ENCODE results near the gene AP3D1.
A peak's percentile ranks its signal among the peaks of the same experiment; 100 is the strongest.

The AP3D1 gene

DNA sequence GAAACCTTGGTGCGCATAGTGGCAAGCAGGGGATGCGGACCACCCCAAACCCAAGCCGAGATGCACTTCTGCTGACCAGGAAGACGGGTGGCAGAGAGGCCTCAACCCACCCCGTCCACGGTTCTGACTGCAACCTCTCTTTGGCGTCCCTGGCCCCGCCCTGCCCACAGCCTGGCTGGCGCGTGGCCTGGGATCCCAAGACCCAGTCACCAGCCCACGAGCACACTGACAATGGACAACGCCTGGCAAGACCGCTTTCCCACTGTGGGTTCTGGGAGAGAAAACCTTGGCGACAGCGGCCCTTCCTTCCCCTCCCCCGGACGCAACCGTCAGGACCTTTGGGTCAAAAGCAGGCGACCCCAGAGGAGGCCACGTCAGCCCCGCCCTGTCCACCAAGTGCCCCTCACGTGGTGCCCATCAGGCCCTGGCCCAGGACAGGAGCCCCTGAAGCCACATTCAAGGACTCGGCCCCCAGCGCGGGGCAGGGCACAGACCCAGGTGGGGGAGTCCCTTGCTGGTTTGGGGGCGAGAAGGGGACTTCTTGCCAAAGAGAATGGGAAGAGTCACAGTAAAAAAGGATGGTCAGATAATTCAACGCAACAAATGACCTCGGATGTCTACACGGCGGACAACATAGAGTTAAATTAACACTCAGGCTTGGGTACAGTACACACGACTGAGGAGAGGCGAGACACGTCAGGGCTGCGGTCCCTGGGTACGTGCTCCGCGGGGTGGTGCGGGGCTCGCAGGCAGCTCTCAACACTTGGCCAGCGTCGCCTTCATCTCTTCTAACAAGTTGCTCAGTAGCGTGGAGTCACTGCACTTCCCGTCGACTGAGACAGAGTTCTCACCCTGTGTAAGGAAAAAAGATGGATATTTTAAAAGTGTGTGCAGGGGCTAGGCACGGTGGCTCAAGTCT lies 49.7 kb downstream of the AP3D1 start:
- TF ChIP-seq, protein P1, sequence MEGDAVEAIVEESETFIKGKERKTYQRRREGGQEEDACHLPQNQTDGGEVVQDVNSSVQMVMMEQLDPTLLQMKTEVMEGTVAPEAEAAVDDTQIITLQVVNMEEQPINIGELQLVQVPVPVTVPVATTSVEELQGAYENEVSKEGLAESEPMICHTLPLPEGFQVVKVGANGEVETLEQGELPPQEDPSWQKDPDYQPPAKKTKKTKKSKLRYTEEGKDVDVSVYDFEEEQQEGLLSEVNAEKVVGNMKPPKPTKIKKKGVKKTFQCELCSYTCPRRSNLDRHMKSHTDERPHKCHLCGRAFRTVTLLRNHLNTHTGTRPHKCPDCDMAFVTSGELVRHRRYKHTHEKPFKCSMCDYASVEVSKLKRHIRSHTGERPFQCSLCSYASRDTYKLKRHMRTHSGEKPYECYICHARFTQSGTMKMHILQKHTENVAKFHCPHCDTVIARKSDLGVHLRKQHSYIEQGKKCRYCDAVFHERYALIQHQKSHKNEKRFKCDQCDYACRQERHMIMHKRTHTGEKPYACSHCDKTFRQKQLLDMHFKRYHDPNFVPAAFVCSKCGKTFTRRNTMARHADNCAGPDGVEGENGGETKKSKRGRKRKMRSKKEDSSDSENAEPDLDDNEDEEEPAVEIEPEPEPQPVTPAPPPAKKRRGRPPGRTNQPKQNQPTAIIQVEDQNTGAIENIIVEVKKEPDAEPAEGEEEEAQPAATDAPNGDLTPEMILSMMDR (IDR thresholded peaks at IDR 0.05; ENCODE audit: borderline replicate concordance, control extremely low read depth, extremely low read depth, insufficient read depth, missing control alignments) = no peak
- no peak for DNase-seq (ENCODE audit: low spot score)
- in situ Hi-C loops (cut with MboI; ENCODE audit: low sequenced_read_pairs, unreplicated experiment) = no loop called here

DNA sequence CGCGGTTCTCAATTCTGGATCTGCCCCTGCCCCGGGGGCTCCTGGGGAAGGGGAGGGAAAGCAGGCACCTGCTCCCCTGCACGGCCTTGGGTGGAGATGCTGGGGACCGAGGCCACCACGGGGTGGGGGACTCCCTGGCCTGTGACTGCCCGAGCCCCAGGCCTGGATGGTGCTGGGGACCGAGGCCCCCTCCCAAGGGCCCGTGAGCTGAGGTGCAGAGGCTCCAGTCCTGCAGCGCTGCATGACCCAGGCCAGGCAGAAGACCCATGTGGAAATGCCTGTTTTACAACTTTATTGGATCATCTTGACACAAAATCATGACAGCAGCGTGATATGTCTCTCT lies 50.7 kb downstream of the AP3D1 start:
- TF ChIP-seq, protein P1 (IDR thresholded peaks at IDR 0.05; ENCODE audit: borderline replicate concordance, control extremely low read depth, extremely low read depth, insufficient read depth, missing control alignments) = no peak
- no peak for DNase-seq (ENCODE audit: low spot score)
- in situ Hi-C loops (cut with MboI; ENCODE audit: low sequenced_read_pairs, unreplicated experiment) = no loop called here

DNA sequence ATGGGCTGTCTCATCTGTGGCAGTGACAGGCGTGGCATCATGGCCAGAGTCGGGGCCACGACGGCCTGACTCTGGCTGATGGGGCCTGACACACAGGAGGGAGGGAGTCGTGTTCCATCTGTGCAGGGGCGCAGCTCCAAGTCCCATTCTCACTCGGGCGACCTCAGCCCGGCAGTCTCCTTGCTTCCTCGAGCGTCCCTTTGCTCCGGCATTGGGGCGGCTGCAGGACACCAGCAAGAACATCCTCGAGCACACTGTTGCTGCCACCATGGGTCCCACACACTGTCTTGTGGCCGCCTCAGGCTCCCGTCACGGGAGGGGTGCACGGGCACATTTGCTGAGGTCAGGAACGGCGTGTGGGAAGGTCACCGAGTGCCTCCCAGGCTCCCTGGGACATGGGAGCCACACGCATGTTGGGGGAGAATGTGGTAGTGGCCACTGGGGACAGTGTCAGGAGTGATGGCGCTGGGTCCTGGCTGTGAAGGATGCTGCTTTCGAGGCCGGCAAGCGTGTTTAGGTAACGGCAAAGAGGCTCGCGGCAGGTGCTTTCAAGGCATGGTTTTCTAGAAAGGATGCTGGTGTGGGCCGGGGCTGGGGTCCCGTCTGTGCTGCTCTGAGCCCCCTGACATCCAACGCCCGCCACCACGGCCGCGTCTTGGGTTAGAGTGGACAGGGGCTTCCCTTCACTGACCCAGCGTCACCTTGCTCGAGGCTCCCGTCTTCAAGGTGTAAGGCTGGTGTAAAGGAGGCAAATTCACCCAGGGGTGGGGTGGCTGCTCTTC lies 51.2 kb downstream of the AP3D1 start:
- DNase-seq (ENCODE audit: low spot score) = no peak
- in situ Hi-C loops (cut with MboI; ENCODE audit: low sequenced_read_pairs, unreplicated experiment) = no loop called here
- TF ChIP-seq, protein P1 (IDR thresholded peaks at IDR 0.05; ENCODE audit: borderline replicate concordance, control extremely low read depth, extremely low read depth, insufficient read depth, missing control alignments) = no peak

DNA sequence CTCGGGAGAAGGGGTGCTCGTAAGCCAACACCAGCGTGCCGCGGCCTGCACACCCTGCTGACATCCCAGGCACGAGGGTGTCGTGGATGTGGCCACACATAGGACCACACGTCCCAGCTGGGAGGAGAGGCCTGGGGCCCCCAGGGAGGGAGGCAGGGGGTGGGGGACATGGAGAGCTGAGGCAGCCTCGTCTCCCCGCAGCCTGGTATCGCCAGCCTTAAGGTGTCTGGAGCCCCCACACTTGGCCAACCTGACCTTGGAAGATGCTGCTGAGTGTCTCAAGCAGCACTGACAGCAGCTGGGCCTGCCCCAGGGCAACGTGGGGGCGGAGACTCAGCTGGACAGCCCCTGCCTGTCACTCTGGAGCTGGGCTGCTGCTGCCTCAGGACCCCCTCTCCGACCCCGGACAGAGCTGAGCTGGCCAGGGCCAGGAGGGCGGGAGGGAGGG lies 52.3 kb downstream of the AP3D1 start:
- TF ChIP-seq, protein P1 (IDR thresholded peaks at IDR 0.05; ENCODE audit: borderline replicate concordance, control extremely low read depth, extremely low read depth, insufficient read depth, missing control alignments) = no peak
- DNase-seq (ENCODE audit: low spot score) = no peak
- in situ Hi-C loops (cut with MboI; ENCODE audit: low sequenced_read_pairs, unreplicated experiment) = no loop called here

DNA sequence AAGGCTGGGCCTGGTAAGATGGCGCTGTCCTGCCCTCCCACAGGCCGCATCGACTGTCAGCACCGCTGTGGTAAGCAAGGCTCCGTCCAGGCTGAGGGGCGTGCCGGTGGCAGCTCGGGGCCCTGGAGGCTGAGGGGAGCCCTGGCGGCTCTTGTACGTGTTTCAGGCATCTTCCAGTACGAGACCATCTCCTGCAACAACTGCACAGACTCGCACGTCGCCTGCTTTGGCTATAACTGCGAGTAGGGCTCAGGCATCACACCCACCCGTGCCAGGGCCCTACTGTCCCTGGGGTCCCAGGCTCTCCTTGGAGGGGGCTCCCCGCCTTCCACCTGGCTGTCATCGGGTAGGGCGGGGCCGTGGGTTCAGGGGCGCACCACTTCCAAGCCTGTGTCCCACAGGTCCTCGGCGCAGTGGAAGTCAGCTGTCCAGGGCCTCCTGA lies 53.5 kb downstream of the AP3D1 start:
- in situ Hi-C loops (cut with MboI; ENCODE audit: low sequenced_read_pairs, unreplicated experiment) = no loop called here
- TF ChIP-seq, protein P1 (IDR thresholded peaks at IDR 0.05; ENCODE audit: borderline replicate concordance, control extremely low read depth, extremely low read depth, insufficient read depth, missing control alignments) = no peak
- no peak for DNase-seq (ENCODE audit: low spot score)

DNA sequence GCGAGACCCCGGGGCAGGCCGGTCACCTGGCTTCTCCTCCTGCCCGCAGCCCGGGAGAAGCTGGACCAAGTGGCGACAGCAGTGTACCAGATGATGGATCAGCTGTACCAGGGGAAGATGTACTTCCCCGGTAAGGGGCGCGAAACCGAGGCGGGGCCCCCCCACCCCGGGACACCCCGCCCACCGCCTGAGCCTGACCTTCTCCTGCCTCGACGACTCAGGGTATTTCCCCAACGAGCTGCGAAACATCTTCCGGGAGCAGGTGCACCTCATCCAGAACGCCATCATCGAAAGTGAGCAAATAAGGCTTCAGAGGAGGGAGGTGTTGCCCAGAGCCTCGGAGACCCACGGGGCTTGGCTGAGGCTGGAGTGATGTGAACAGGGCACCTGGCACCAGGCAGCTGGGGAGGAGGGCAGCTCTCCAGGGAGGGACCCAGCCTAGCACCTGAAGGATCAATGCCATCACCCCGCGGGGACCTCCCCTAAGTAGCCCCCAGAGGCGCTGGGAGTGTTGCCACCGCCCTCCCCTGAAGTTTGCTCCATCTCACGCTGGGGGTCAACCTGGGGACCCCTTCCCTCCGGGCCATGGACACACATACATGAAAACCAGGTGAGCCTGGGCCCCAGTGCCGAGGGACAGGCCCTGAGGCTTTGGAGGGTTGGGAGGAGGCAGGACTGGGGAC lies 54.0 kb downstream of the AP3D1 start:
- peak; percentile 77 for DNase-seq (ENCODE audit: low spot score)
- in situ Hi-C loops (cut with MboI; ENCODE audit: low sequenced_read_pairs, unreplicated experiment) = no loop called here
- TF ChIP-seq, protein P1 (IDR thresholded peaks at IDR 0.05; ENCODE audit: borderline replicate concordance, control extremely low read depth, extremely low read depth, insufficient read depth, missing control alignments) = no peak

Measured in GM13976 (cell line).